CD4-positive, alpha-beta T cell treated with Interleukin-15 for 4 hours (primary cell): Measurements from ENCODE around the gene TCP11L1.
"Not testable (repeated sequence)": the region's sequence is repeated elsewhere in the genome, so short reads cannot be mapped to it uniquely, and the experiment has no call there.

Experiments used
- DNase-seq: peaks from one replicate; pipeline ENCODE4 v3.0.0-alpha.2; 2020; ENCODE audit warnings: low spot score

The TCP11L1 gene

GRCh38 chr11:33067294-33067693 is 27.9 kb downstream of the TCP11L1 start:
- DNase-seq, result no peak

GRCh38 chr11:33068611-33069340 is 29.4 kb downstream of the TCP11L1 start:
- no peak for DNase-seq

- DNase-seq, result no peak
Observed at GRCh38 chr11:33072465-33072864, 33.1 kb downstream of the TCP11L1 start.

- no peak for DNase-seq
Observed at GRCh38 chr11:33083918-33084317, 44.5 kb downstream of the TCP11L1 start.

GRCh38 chr11:33086017-33086416 is 46.6 kb downstream of the TCP11L1 start:
- DNase-seq, result no peak

GRCh38 chr11:33089776-33090175 is 50.4 kb downstream of the TCP11L1 start:
- DNase-seq, result no peak

- DNase-seq, result no peak
Observed at GRCh38 chr11:33094157-33094556, 54.8 kb downstream of the TCP11L1 start.

- DNase-seq, result no peak
Observed at GRCh38 chr11:33103836-33104235, 64.5 kb downstream of the TCP11L1 start.

- DNase-seq, result no peak
Observed at GRCh38 chr11:33109294-33109895, 70.0 kb downstream of the TCP11L1 start.

- no peak for DNase-seq
Observed at GRCh38 chr11:33110083-33110482, 70.7 kb downstream of the TCP11L1 start.

GRCh38 chr11:33116535-33116934 is 77.2 kb downstream of the TCP11L1 start:
- DNase-seq, result no peak

GRCh38 chr11:33122696-33123095 is 83.3 kb downstream of the TCP11L1 start:
- not testable (repeated sequence) for DNase-seq
